Natural killer cell (primary cell): ENCODE data around the gene SLIRP. TPM values are rescaled to one million over a fixed set of nuclear protein-coding genes. Genes with fewer than 3 reads are reported as not detected.
"Not testable (repeated sequence)": the region's sequence is repeated elsewhere in the genome, so short reads cannot be mapped to it uniquely, and the experiment has no call there.

Experiments
- ATAC-seq, 3 donors: fragments of 150-1000 bp in 2 of 3; fragments of 200-7000 bp in 1 of 3; cut with Tn5 transposase; 1 replicate in 1 of 3; 2 replicates in 2 of 3; pipeline ENCODE4 v1.10.0; 2021; ENCODE audit warnings: mild to moderate bottlenecking in 2 of 3, moderate library complexity in 2 of 3
- DNase-seq, 2 donors: peaks; one replicate each; pipeline versions ENCODE4 v3.0.0 to v3.0.0-alpha.2; 2013 to 2021; ENCODE audit warnings: mixed read lengths in 1 of 2
- H3K27ac ChIP-seq: one replicate; pipeline ENCODE4 v1.5.1; 2013; ENCODE audit warnings: mild to moderate bottlenecking, low read length
- H3K27me3 ChIP-seq: one replicate; pipeline ENCODE4 v1.6.1; 2013; ENCODE audit warnings: low read length; ENCODE audit not compliant: control insufficient read depth, insufficient read depth
- H3K36me3 ChIP-seq: one replicate; pipeline ENCODE4 v1.6.1; 2013; ENCODE audit warnings: low read length; ENCODE audit not compliant: control insufficient read depth, insufficient read depth
- H3K4me1 ChIP-seq: one replicate; pipeline ENCODE4 v1.6.1; 2013; ENCODE audit warnings: low read length; ENCODE audit not compliant: control insufficient read depth, insufficient read depth
- H3K4me3 ChIP-seq: one replicate; pipeline ENCODE4 v1.5.1; 2013; ENCODE audit warnings: low read length
- H3K9me3 ChIP-seq: one replicate; pipeline ENCODE4 v1.6.1; 2013; ENCODE audit warnings: low read length; ENCODE audit not compliant: control insufficient read depth, insufficient read depth
- H3K27ac Mint-ChIP-seq, 2 donors: one replicate each; pipeline ENCODE4 v1.8.0; 2022; ENCODE audit warnings: mild to moderate bottlenecking in 2 of 2, mixed read lengths in 2 of 2, moderate library complexity in 1 of 2
- H3K27me3 Mint-ChIP-seq, 2 donors: one replicate each; pipeline ENCODE4 v1.8.0; 2022; ENCODE audit warnings: low read depth in 2 of 2, mixed read lengths in 2 of 2
- H3K36me3 Mint-ChIP-seq: one replicate; pipeline ENCODE4 v1.8.0; 2022; ENCODE audit warnings: mixed read lengths
- H3K4me1 Mint-ChIP-seq, 2 donors: one replicate each; pipeline ENCODE4 v1.8.0; 2022; ENCODE audit warnings: mixed read lengths in 2 of 2
- H3K4me3 Mint-ChIP-seq: one replicate; pipeline ENCODE4 v1.8.0; 2022; ENCODE audit warnings: mild to moderate bottlenecking, moderate library complexity, mixed read lengths
- H3K9me3 Mint-ChIP-seq, 2 donors: one replicate each; pipeline ENCODE4 v1.8.0; 2022; ENCODE audit warnings: mixed read lengths in 2 of 2
- CTCF ChIP-seq: fragments of 200-600 bp; IDR thresholded peaks from one replicate; pipeline ENCODE4 v1.8.0; 2022; ENCODE audit warnings: antibody characterized with exemption
- WGBS: methylation state at CpG from one replicate; pipeline ENCODE4 v1.1.7; 2013; ENCODE audit warnings: missing lambda C conversion rate; ENCODE audit not compliant: insufficient coverage; 5-methylcytosine and 5-hydroxymethylcytosine counted together
- intact Hi-C: fragments of 100-400 bp; cut with micrococcal nuclease; formaldehyde crosslinking; loops from one replicate; pipeline ENCODE4 v1.14.2; 2022
- total RNA-seq, 4 donors: library from RNA; stranded (reverse); fragments of 120-200 nt in 1 of 4; gene quantifications; one replicate each; pipeline versions ENCODE4 v1.2.3 to v1.2.4, GENCODE V29; 2013 to 2022

SLIRP gene
- 10 to 100 TPM; 29.5 to 33.1 (median 31.6) TPM for total RNA-seq
- total RNA-seq (2013) = 65.4 TPM

DNA sequence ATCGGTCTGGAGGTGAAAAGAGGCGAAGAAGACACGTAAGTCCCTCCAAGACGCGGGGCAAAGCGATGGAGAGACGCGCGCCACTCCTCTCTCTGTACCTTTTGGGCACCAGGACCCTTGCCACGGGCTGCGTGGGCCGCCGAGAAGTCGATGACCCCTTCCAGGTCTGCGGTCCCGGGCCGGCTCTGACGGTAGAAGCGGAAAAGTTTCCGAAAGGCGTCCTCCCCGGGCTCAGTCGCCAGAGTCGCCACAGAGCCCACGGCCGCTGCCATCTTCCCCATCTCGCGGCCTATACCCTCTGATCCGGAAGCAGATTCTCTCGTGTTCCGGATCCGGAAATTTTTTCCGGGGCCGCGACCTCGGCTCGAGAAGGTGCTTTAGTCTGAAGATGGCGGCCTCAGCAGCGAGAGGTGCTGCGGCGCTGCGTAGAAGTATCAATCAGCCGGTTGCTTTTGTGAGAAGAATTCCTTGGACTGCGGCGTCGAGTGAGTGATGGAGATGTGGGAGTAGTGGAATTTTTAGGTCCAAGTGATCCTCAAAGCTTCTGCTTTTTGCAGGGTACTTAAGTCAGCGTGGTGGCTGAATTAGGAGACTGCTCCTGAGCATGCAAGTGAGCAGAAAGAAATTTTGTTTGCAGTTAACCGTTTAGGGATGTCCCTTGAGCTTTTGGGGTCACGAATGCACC is at the start of gene SLIRP, which contains the start of gene ALKBH1:
Gene SLIRP (plus strand): TSS at position 380 of the 685 bp plus-strand sequence. CDS start 9 bp downstream, at position 389.
Gene ALKBH1 (minus strand): TSS at position 300 of the 685 bp plus-strand sequence. CDS start 19 bp downstream, at position 281.
- Mint-ChIP-seq H3K27me3 (no peaks in the 10 kb centered on the region), H3K4me3 (peak within 1 kb of the TSS; percentile 97), H3K9me3 (no peaks in the 10 kb centered on the region), H3K36me3 (no peaks in the 10 kb centered on the region), H3K27ac (peak within 1 kb of the TSS; percentile 89 to 91), H3K4me1 (peaks cover 32 to 37% of the 10 kb centered on the region in 2 donors)
- DNase-seq (peak; percentile 82 to 93), ATAC-seq (peak; percentile 97 to 99 (median 98))
- H3K27ac ChIP-seq = peak within 1 kb of the TSS; percentile 30
- under 1% methylated on average over 49 of the region's 49 CpGs for WGBS
- peaks cover 13% of the 10 kb centered on the region for H3K4me1 ChIP-seq
- intact Hi-C loops = loop anchor here (1.0 to 5.0 kb wide), 5 partner anchors 53 to 387 kb away; partner anchors contain the start of genes ADCK1, GSTZ1, POMT2 and SNW1
- H3K27me3 ChIP-seq = no peaks in the 10 kb centered on the region
- no peaks in the 10 kb centered on the region for H3K9me3 ChIP-seq
- no peak for TF ChIP-seq CTCF
- H3K36me3 ChIP-seq = peaks cover 29% of the 10 kb centered on the region
- H3K4me3 ChIP-seq = peak within 1 kb of the TSS; percentile 88

- ATAC-seq = no peak
- H3K27ac ChIP-seq = no peak overlapping the region
- TF ChIP-seq CTCF = no peak
These were observed 48.1 kb upstream of the SLIRP start for GRCh38 chr14:77659831-77660230.

GRCh38 chr14:77660754-77661153 is 47.1 kb upstream of the SLIRP start:
- Histone ChIP-seq H3K27ac (no peak overlapping the region), H3K36me3 (no peaks in the 10 kb centered on the region), H3K4me3 (no peak overlapping the region), H3K4me1 (no peaks in the 10 kb centered on the region), H3K9me3 (no peaks in the 10 kb centered on the region), H3K27me3 (no peaks in the 10 kb centered on the region)
- Mint-ChIP-seq H3K4me3 (no peak overlapping the region), H3K4me1 (no peaks in the 10 kb centered on the region), H3K27ac (no peak overlapping the region), H3K36me3 (no peaks in the 10 kb centered on the region), H3K27me3 (no peaks in the 10 kb centered on the region), H3K9me3 (no peaks in the 10 kb centered on the region)
- intact Hi-C loops = no loop called here
- no peak for ATAC-seq
- no peak for TF ChIP-seq CTCF
- 89% methylated on average over 7 of the region's 7 CpGs for WGBS
- no peak for DNase-seq

More at GRCh38 chr14:77659831-77660230, 48.1 kb upstream of the SLIRP start:
- Histone ChIP-seq H3K4me1 (no peaks in the 10 kb centered on the region), H3K9me3 (no peaks in the 10 kb centered on the region), H3K27me3 (no peaks in the 10 kb centered on the region), H3K36me3 (no peaks in the 10 kb centered on the region), H3K4me3 (no peak overlapping the region)
- Mint-ChIP-seq H3K27ac (no peak overlapping the region), H3K36me3 (no peaks in the 10 kb centered on the region), H3K9me3 (no peaks in the 10 kb centered on the region), H3K4me1 (peaks cover 0 to 4% of the 10 kb centered on the region in 2 donors), H3K27me3 (no peaks in the 10 kb centered on the region), H3K4me3 (no peak overlapping the region)
- intact Hi-C loops = no loop called here
- no peak for DNase-seq
- WGBS = 77% methylated on average over 1 of the region's 2 CpGs

DNA sequence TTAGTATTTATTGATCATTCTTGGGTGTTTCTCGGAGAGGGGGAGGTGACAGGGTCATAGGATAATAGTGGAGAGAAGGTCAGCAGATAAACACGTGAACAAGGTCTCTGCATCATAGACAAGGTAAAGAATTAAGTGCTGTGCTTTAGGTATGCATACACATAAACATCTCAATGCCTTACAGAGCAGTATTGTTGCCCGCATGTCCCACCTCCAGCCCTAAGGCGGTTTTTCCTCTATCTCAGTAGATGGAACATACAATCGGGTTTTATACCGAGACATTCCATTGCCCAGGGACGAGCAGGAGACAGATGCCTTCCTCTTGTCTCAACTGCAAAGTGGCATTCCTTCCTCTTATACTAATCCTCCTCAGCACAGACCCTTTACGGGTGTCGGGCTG is 46.3 kb upstream of the SLIRP start:
- H3K9me3 ChIP-seq, H3K4me1 Mint-ChIP-seq, intact Hi-C loops, H3K36me3 ChIP-seq, H3K27me3 ChIP-seq, H3K4me3 Mint-ChIP-seq, H3K9me3 Mint-ChIP-seq, DNase-seq, H3K36me3 Mint-ChIP-seq, H3K27me3 Mint-ChIP-seq, H3K27ac ChIP-seq, ATAC-seq, H3K27ac Mint-ChIP-seq, H3K4me3 ChIP-seq, H3K4me1 ChIP-seq: not testable (repeated sequence)
- 87% methylated on average over 6 of the region's 9 CpGs for WGBS
